ENCODE results near the gene C9orf72. TPM values are rescaled to one million over a fixed set of nuclear protein-coding genes. Genes with fewer than 3 reads are reported as not detected.

C9orf72 gene
- total and polyA plus RNA-seq, 2 of the 8 experiments (the other 6 are each of a cell fraction or from before 2014, with no cell fraction given) = 7.2 to 17.5 TPM

- H3K79me2 ChIP-seq (ENCODE audit: control insufficient read depth in 1 of 2, insufficient read depth in 2 of 2, low read length in 2 of 2) = no peaks in the 10 kb centered on the region
- no peak overlapping the region for H2BK120ac ChIP-seq (replicated peaks; ENCODE audit: low read depth, low read length)
- 82% methylated on average over 6 of the region's 6 CpGs; no CpG with 5 or more reads in 1 of the 2 experiments for WGBS, 2 experiments (ENCODE audit: extremely low coverage in 1 of 2, insufficient coverage in 1 of 2, insufficient read length in 1 of 2, insufficient replicate concordance in 2 of 2, low coverage in 1 of 2, low lambda C conversion rate in 2 of 2, missing lambda C conversion rate in 1 of 2)
- no peak overlapping the region for H3K4me3 ChIP-seq (ENCODE audit: extremely low read depth in 1 of 4, insufficient read depth in 2 of 4, low read depth in 3 of 4, low read length in 4 of 4)
- H3K4ac ChIP-seq (replicated peaks; ENCODE audit: insufficient read length, low read depth, low read length) = no peak overlapping the region
- H4K91ac ChIP-seq (replicated peaks; ENCODE audit: insufficient read length, low read length) = no peak overlapping the region
- FAIRE-seq (no peak), DNase-seq (ENCODE audit: low read depth in 1 of 2, low spot score in 2 of 2) (no peak)
- H3K18ac ChIP-seq (ENCODE audit: extremely low read depth, low read length) = no peak overlapping the region
- H2BK20ac ChIP-seq (ENCODE audit: low read length) = no peak overlapping the region
- H3K9me3 ChIP-seq (ENCODE audit: insufficient read depth in 2 of 2, low read depth in 1 of 2, low read length in 1 of 2) = no peaks in the 10 kb centered on the region
- H2BK12ac ChIP-seq (ENCODE audit: low read depth, low read length) = no peak overlapping the region
- H3K23ac ChIP-seq (ENCODE audit: insufficient read length) = no peak overlapping the region
- H3K27me3 ChIP-seq (replicated peaks in 1 of 4; ENCODE audit: control insufficient read depth in 3 of 4, extremely low read depth in 1 of 4, insufficient read depth in 3 of 4, low read length in 3 of 4) = no peaks in the 10 kb centered on the region
- H3K79me1 ChIP-seq (ENCODE audit: low read depth, low read length) = no peaks in the 10 kb centered on the region
- no peak overlapping the region for H3K56ac ChIP-seq (replicated peaks; ENCODE audit: insufficient read length, low read depth, low read length)
- no peaks in the 10 kb centered on the region for H3K23me2 ChIP-seq (ENCODE audit: low read depth, low read length)
- no peak overlapping the region for H3K14ac ChIP-seq (ENCODE audit: insufficient read length)
- H4K20me1 ChIP-seq (replicated peaks in 1 of 2; ENCODE audit: control insufficient read depth in 1 of 2, insufficient read depth in 2 of 2, low read length in 2 of 2) = no peaks in the 10 kb centered on the region
- TF ChIP-seq HDAC2 (IDR thresholded peaks at IDR 0.05; ENCODE audit: borderline replicate concordance in 1 of 2, low read depth in 2 of 2, low read length in 2 of 2) (no peak), SUZ12 (IDR thresholded peaks at IDR 0.05; ENCODE audit: low read length) (no peak), SAP30 (IDR thresholded peaks at IDR 0.05; ENCODE audit: insufficient read depth, insufficient replicate concordance, low read length) (no peak), RFX5 (IDR thresholded peaks at IDR 0.05; ENCODE audit: borderline replicate concordance, low read depth, low read length) (no peak)
- H3K36me3 ChIP-seq (ENCODE audit: control insufficient read depth in 2 of 4, insufficient read depth in 4 of 4, low read length in 3 of 4) = no peaks in the 10 kb centered on the region; a peak in 1 of 8 replicates
- H2AFZ ChIP-seq (ENCODE audit: low read length) = no peak overlapping the region
- POLR2A ChIA-PET (ENCODE audit: partially characterized antibody) = no interaction called here
- H3K27ac ChIP-seq (ENCODE audit: low read depth, low read length) = no peak overlapping the region
- no peak overlapping the region for H4K5ac ChIP-seq (ENCODE audit: insufficient read length, low read depth, low read length)
- no peak overlapping the region for H2BK15ac ChIP-seq (ENCODE audit: low read length)
- H4K8ac ChIP-seq (ENCODE audit: extremely low read depth, insufficient read depth, low read length) = no peak overlapping the region
- H3K9ac ChIP-seq (replicated peaks in 1 of 4; ENCODE audit: extremely low read depth in 1 of 4, low read depth in 3 of 4, low read length in 3 of 4) = no peak overlapping the region
- no peaks in the 10 kb centered on the region; a peak in 1 of 7 replicates for H3K4me1 ChIP-seq (replicated peaks in 1 of 4; ENCODE audit: control insufficient read depth in 3 of 4, insufficient read depth in 4 of 4, low read length in 3 of 4)
- no peak overlapping the region for H2BK5ac ChIP-seq (ENCODE audit: low read depth, low read length)
- CTCF ChIA-PET (ENCODE audit: partially characterized antibody) = interaction anchor here (1.6 kb wide), 1 partner anchor 16 kb away, joined by 3 read pairs; no protein-coding TSS in a partner anchor
- no peak overlapping the region for H3K4me2 ChIP-seq (ENCODE audit: insufficient read depth in 1 of 2, low read depth in 2 of 2, low read length in 2 of 2)
- H2AK5ac ChIP-seq (ENCODE audit: low read depth, low read length) = no peak overlapping the region
Observed at GRCh38 chr9:27599102-27599869, 26.0 kb upstream of the C9orf72 start.
